NT2/D1 (cell line): ENCODE measurements around the gene TCHP.

ENCODE experiments used
- SUZ12 ChIP-seq: IDR thresholded peaks from 2 replicates; pipeline ENCODE4 v1.6.1; 2011; ENCODE audit not compliant: insufficient read length, insufficient read depth; ENCODE audit errors: extremely low read depth
- YY1 ChIP-seq: IDR thresholded peaks from 2 replicates; pipeline ENCODE4 v1.6.1; 2011; ENCODE audit not compliant: insufficient read length, insufficient read depth
- ZNF274 ChIP-seq: IDR thresholded peaks from 2 replicates; pipeline ENCODE4 v1.6.1; 2011; ENCODE audit warnings: mild to moderate bottlenecking, low read depth, low read length

DNA sequence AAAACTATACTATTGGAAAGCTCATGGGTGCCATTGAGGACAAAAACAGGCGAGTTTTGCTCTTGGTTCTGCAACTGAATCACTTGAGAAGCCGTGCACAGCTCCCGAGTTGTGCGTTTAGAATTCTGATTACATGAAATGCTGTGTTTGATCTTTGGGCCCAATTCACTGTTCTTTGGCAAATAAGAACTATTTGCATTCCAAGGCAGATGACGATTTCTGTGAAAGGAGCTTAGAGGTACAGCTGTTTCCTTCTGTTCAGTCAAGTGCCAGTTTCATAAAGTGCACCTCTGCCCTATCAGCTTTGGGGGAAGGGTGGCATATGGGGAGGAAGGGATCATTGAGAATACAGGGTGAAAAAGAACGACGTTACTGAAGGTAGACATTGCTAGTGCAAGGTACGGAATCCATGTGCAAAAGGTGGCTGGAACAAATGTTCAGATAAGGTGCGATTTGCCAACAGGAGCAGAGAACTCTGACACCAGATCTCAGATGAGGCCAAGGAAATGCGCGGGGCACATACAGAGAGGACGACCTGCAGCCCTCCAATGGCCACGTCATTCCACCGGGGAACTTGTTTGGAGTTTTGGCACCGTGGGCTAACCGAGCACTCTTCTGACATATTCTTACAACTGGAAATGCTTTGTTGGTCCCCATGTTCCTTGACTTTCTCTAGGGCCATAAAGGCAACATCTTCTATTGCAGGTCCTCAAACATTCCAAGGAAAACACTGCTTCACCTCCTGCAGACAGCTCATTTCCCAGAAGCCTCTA is 30.1 kb downstream of the TCHP start:
- no peak for TF ChIP-seq YY1
- TF ChIP-seq ZNF274 = no peak
- TF ChIP-seq SUZ12 = no peak
